ENCODE data around the gene ISOC1.

ISOC1 gene

GRCh38 chr5:129125819-129126218 lies 31.3 kb downstream of the ISOC1 start:
- no peak for DNase-seq (ENCODE audit: low read depth in 2 of 3, low spot score in 1 of 3)

- no peak for DNase-seq (ENCODE audit: low read depth in 2 of 3, low spot score in 1 of 3)
Observed at GRCh38 chr5:129133553-129133952, 39.0 kb downstream of the ISOC1 start.

GRCh38 chr5:129135633-129136032 lies 41.1 kb downstream of the ISOC1 start:
- no peak for DNase-seq (ENCODE audit: low read depth in 2 of 3, low spot score in 1 of 3)

GRCh38 chr5:129137637-129138036 lies 43.1 kb downstream of the ISOC1 start:
- no peak for DNase-seq (ENCODE audit: low read depth in 2 of 3, low spot score in 1 of 3)

- DNase-seq (ENCODE audit: low read depth in 2 of 3, low spot score in 1 of 3): no peak
Observed at GRCh38 chr5:129141078-129141477, 46.5 kb downstream of the ISOC1 start.

- DNase-seq (ENCODE audit: low read depth in 2 of 3, low spot score in 1 of 3): no peak
Observed at GRCh38 chr5:129141696-129142095, 47.1 kb downstream of the ISOC1 start.

GRCh38 chr5:129155876-129156275 lies 61.3 kb downstream of the ISOC1 start:
- DNase-seq (ENCODE audit: low read depth in 2 of 3, low spot score in 1 of 3): no peak

- DNase-seq (ENCODE audit: low read depth in 2 of 3, low spot score in 1 of 3): no peak
Observed at GRCh38 chr5:129161830-129162229, 67.3 kb downstream of the ISOC1 start.
